ENCODE data around the gene SUN1.

The SUN1 gene

GRCh38 chr7:861222-861621, 28.9 kb downstream of the SUN1 start:
- Histone ChIP-seq H3K36me3 (ENCODE audit: control insufficient read depth in 2 of 2, insufficient read depth in 1 of 2, low read length in 2 of 2) (peaks cover 15 to 77% of the 10 kb centered on the region in 2 experiments), H3K4me3 (ENCODE audit: low read depth, low read length) (no peak overlapping the region), H3K9me3 (ENCODE audit: control insufficient read depth, insufficient read depth, low read depth, low read length) (no peaks in the 10 kb centered on the region), H3K27ac (ENCODE audit: extremely low read depth, low read depth, low read length) (no peak overlapping the region), H3K4me1 (ENCODE audit: control insufficient read depth, insufficient read depth, low read length) (no peaks in the 10 kb centered on the region)
- TF ChIP-seq ZNF654 (tag by site-specific recombination; IDR thresholded peaks at IDR 0.05; ENCODE audit: low read depth) (no peak), AEBP2 (tag by site-specific recombination; IDR thresholded peaks at IDR 0.05; ENCODE audit: borderline replicate concordance) (no peak), MEIS1 (CRISPR knock-in tag; IDR thresholded peaks at IDR 0.05; ENCODE audit: borderline replicate concordance) (no peak), ZBTB48 (tag by site-specific recombination; IDR thresholded peaks at IDR 0.05) (no peak), REPIN1 (tag by site-specific recombination; IDR thresholded peaks at IDR 0.05; ENCODE audit: low read depth) (no peak), ZNF776 (tag by site-specific recombination; IDR thresholded peaks at IDR 0.05; ENCODE audit: borderline replicate concordance) (no peak), ZNF701 (tag by site-specific recombination; IDR thresholded peaks at IDR 0.05) (no peak), ZNF169 (tag by site-specific recombination; IDR thresholded peaks at IDR 0.05) (no peak), WT1 (tag by site-specific recombination; IDR thresholded peaks at IDR 0.05) (no peak), ZBTB21 (tag by site-specific recombination; IDR thresholded peaks at IDR 0.05) (no peak), TCF7L2 (IDR thresholded peaks at IDR 0.05; ENCODE audit: borderline replicate concordance, low read depth, low read length) (no peak), ZBTB11 (tag by site-specific recombination; conservative IDR thresholded peaks at IDR 0.05; ENCODE audit: low read depth) (no peak), MYNN (tag by site-specific recombination; IDR thresholded peaks at IDR 0.05; ENCODE audit: borderline replicate concordance) (no peak), ZNF132 (tag by site-specific recombination; IDR thresholded peaks at IDR 0.05; ENCODE audit: borderline replicate concordance) (no peak), ZNF423 (tag by site-specific recombination; IDR thresholded peaks at IDR 0.05) (no peak), ZSCAN5A (tag by site-specific recombination; IDR thresholded peaks at IDR 0.05) (no peak), ZNF335 (tag by site-specific recombination; conservative IDR thresholded peaks at IDR 0.05) (no peak), SETDB1 (IDR thresholded peaks at IDR 0.05; ENCODE audit: insufficient read length, low read length) (no peak), ZSCAN23 (tag by site-specific recombination; IDR thresholded peaks at IDR 0.05) (no peak)
- CTCF ChIA-PET: no interaction called here
- POLR2A ChIA-PET: no interaction called here

GRCh38 chr7:862157-862556, 29.9 kb downstream of the SUN1 start:
- no peak overlapping the region for H3K27ac ChIP-seq (ENCODE audit: extremely low read depth, low read depth, low read length)
- ChIA-PET POLR2A (no interaction called here), CTCF (interaction anchor here (2.6 kb wide), 1 partner anchor 11 kb away, joined by 8 read pairs; no protein-coding TSS in a partner anchor)
- H3K36me3 ChIP-seq (ENCODE audit: control insufficient read depth in 2 of 2, insufficient read depth in 1 of 2, low read length in 2 of 2): peaks cover 15 to 73% of the 10 kb centered on the region in 2 experiments
- no peaks in the 10 kb centered on the region for H3K4me1 ChIP-seq (ENCODE audit: control insufficient read depth, insufficient read depth, low read length)
- no peak overlapping the region for H3K4me3 ChIP-seq (ENCODE audit: low read depth, low read length)
- no peaks in the 10 kb centered on the region for H3K9me3 ChIP-seq (ENCODE audit: control insufficient read depth, insufficient read depth, low read depth, low read length)
- no peak for TF ChIP-seq GLIS2 (tag by site-specific recombination; IDR thresholded peaks at IDR 0.05)
- TF ChIP-seq ZNF138 (tag by site-specific recombination; IDR thresholded peaks at IDR 0.05; ENCODE audit: borderline replicate concordance): no peak
- no peak for TF ChIP-seq ZNF596 (tag by site-specific recombination; IDR thresholded peaks at IDR 0.05)
- TF ChIP-seq ZNF148 (tag by site-specific recombination; IDR thresholded peaks at IDR 0.05; ENCODE audit: borderline replicate concordance): no peak
- no peak for TF ChIP-seq ZNF530 (tag by site-specific recombination; IDR thresholded peaks at IDR 0.05; ENCODE audit: low read depth)
- no peak for TF ChIP-seq ZNF791 (tag by site-specific recombination; IDR thresholded peaks at IDR 0.05)
- TF ChIP-seq ZSCAN5A (tag by site-specific recombination; IDR thresholded peaks at IDR 0.05): no peak
- TF ChIP-seq ZNF391 (tag by site-specific recombination; IDR thresholded peaks at IDR 0.05; ENCODE audit: borderline replicate concordance, low read depth): no peak
- TF ChIP-seq ZNF626 (tag by site-specific recombination; IDR thresholded peaks at IDR 0.05): no peak

Data from HEK293 (cell line).